Gastrocnemius medialis (tissue), 4 donors: ENCODE measurements around the gene ZNF341. TPM values are rescaled to one million over a fixed set of nuclear protein-coding genes. Genes with fewer than 3 reads are reported as not detected.

Experiments used
- ATAC-seq, 2 donors: fragments of 150-250 bp; one replicate each; pipeline ENCODE4 v1.9.1; 2016
- DNase-seq, 2 donors: peaks; one replicate each; pipeline ENCODE4 v3.0.0-alpha.2; 2019
- H3K27ac ChIP-seq, 4 donors: fragments of 200-600 bp; sonication (generic); 1 replicate in 1 of 4; 2 replicates in 3 of 4; pipeline ENCODE4 v1.5.1; 2016 to 2018; ENCODE audit warnings: mild to moderate bottlenecking in 2 of 4, moderate library complexity in 1 of 4
- H3K27me3 ChIP-seq, 3 donors: fragments of 200-600 bp; sonication (generic) in 2 of 3; 1 replicate in 1 of 3; 2 replicates in 2 of 3; pipeline versions ENCODE4 v1.5.1 to v1.6.0; 2016 to 2019; ENCODE audit warnings: mild to moderate bottlenecking in 1 of 3, moderate library complexity in 1 of 3
- H3K36me3 ChIP-seq, 2 donors: fragments of 200-600 bp; sonication (generic) in 1 of 2; one replicate each; pipeline ENCODE4 v1.5.1; 2017 to 2018
- H3K4me1 ChIP-seq, 2 donors: fragments of 200-600 bp; sonication (generic) in 1 of 2; one replicate each; pipeline ENCODE4 v1.5.1; 2016 to 2017; ENCODE audit warnings: mild to moderate bottlenecking in 2 of 2
- H3K4me3 ChIP-seq, 4 donors: fragments of 200-600 bp; sonication (generic) in 3 of 4; 1 replicate in 1 of 4; 2 replicates in 3 of 4; pipeline ENCODE4 v1.5.1; 2016 to 2019; ENCODE audit warnings: mild to moderate bottlenecking in 2 of 4
- H3K9me3 ChIP-seq, 3 donors: fragments of 200-600 bp; sonication (generic) in 2 of 3; 1 replicate in 1 of 3; 2 replicates in 2 of 3; pipeline ENCODE4 v1.5.1; 2016 to 2019
- CTCF ChIP-seq, 5 experiments: fragments of 450-650 bp in 3 of 5; fragments of 200-600 bp in 2 of 5; sonication (generic) in 2 of 5; IDR thresholded peaks in 4 of 5; conservative IDR thresholded peaks in 1 of 5; 1 replicate in 4 of 5; 2 replicates in 1 of 5; pipeline ENCODE4 v1.5.1; 2016 to 2019; ENCODE audit warnings: antibody characterized with exemption in 5 of 5, mild to moderate bottlenecking in 3 of 5, moderate library complexity in 3 of 5
- POLR2A ChIP-seq, 2 donors: fragments of 450-650 bp; IDR thresholded peaks; one replicate each; pipeline ENCODE4 v1.6.1; 2017; ENCODE audit warnings: antibody characterized with exemption in 2 of 2, mild to moderate bottlenecking in 2 of 2, moderate library complexity in 2 of 2
- in situ Hi-C, 4 donors: fragments of 200-750 bp; cut with MboI; loops; one replicate each; pipeline versions ENCODE4 v1.15.0 to v1.8.0; 2017; ENCODE audit warnings: low sequenced_read_pairs in 4 of 4
- intact Hi-C: fragments of 100-400 bp; cut with DNase I; formaldehyde crosslinking; loops from one replicate; pipeline ENCODE4 v1.15.1; 2023; ENCODE audit warnings: low total_unique reads
- total RNA-seq, 4 donors: library from RNA; depleted of rRNA; stranded (reverse); fragments of >200 nt; gene quantifications; one replicate each; pipeline versions ENCODE4 v1.1.0 to v1.2.3, GENCODE V29; 2016

Gene ZNF341
- total RNA-seq, 4 donors from 2014 or later: 1.8 to 4.6 (median 2.6) TPM

GRCh38 chr20:33686984-33687366, 44.8 kb upstream of the ZNF341 start:
- DNase-seq (no peak), ATAC-seq (no peak)
- Histone ChIP-seq H3K27me3 (no peaks in the 10 kb centered on the region), H3K4me1 (peaks cover 5 to 11% of the 10 kb centered on the region in 2 donors), H3K4me3 (peak overlapping the region in 2 of 4 donors; percentile 42 to 52), H3K36me3 (no peaks in the 10 kb centered on the region), H3K27ac (peak overlapping the region in 2 of 4 donors; percentile 52 to 53), H3K9me3 (no peaks in the 10 kb centered on the region)
- intact Hi-C loops (no loop called here), in situ Hi-C loops (no loop called here)
- TF ChIP-seq CTCF (IDR thresholded peaks at IDR 0.05 in 4 of 5, conservative IDR thresholded peaks at IDR 0.05 in 1 of 5) (no peak), POLR2A (IDR thresholded peaks at IDR 0.05) (no peak)

- TF ChIP-seq CTCF (IDR thresholded peaks at IDR 0.05 in 4 of 5, conservative IDR thresholded peaks at IDR 0.05 in 1 of 5) (no peak), POLR2A (IDR thresholded peaks at IDR 0.05) (no peak)
- DNase-seq: no peak
- H3K4me1 ChIP-seq: peaks cover 5 to 11% of the 10 kb centered on the region in 2 donors
- intact Hi-C loops: no loop called here
- no peak overlapping the region for H3K27ac ChIP-seq
- no peak overlapping the region for H3K4me3 ChIP-seq
- no peaks in the 10 kb centered on the region for H3K36me3 ChIP-seq
- H3K27me3 ChIP-seq: no peaks in the 10 kb centered on the region
- in situ Hi-C loops: no loop called here
- H3K9me3 ChIP-seq: no peaks in the 10 kb centered on the region
- ATAC-seq: no peak
These were observed 44.4 kb upstream of the ZNF341 start for GRCh38 chr20:33687370-33687915.

- no peak overlapping the region for H3K27ac ChIP-seq
These were observed 43.5 kb upstream of the ZNF341 start for GRCh38 chr20:33687993-33688937.

GRCh38 chr20:33688938-33689424, 42.8 kb upstream of the ZNF341 start:
- Histone ChIP-seq H3K27me3 (no peaks in the 10 kb centered on the region), H3K4me1 (peaks cover 5 to 11% of the 10 kb centered on the region in 2 donors), H3K4me3 (no peak overlapping the region), H3K9me3 (no peaks in the 10 kb centered on the region), H3K36me3 (no peaks in the 10 kb centered on the region), H3K27ac (no peak overlapping the region)
- DNase-seq (no peak), ATAC-seq (no peak)
- intact Hi-C loops (no loop called here), in situ Hi-C loops (no loop called here)
- no peak for TF ChIP-seq POLR2A (IDR thresholded peaks at IDR 0.05)
- no peak for TF ChIP-seq CTCF (IDR thresholded peaks at IDR 0.05 in 4 of 5, conservative IDR thresholded peaks at IDR 0.05 in 1 of 5)

More at GRCh38 chr20:33687993-33688937, 43.5 kb upstream of the ZNF341 start:
- Histone ChIP-seq H3K4me3 (no peak overlapping the region), H3K4me1 (peaks cover 5 to 11% of the 10 kb centered on the region in 2 donors), H3K27me3 (no peaks in the 10 kb centered on the region), H3K36me3 (no peaks in the 10 kb centered on the region), H3K9me3 (no peaks in the 10 kb centered on the region)
- in situ Hi-C loops (no loop called here), intact Hi-C loops (no loop called here)
- ATAC-seq: no peak
- no peak for TF ChIP-seq POLR2A (IDR thresholded peaks at IDR 0.05)
- no peak for TF ChIP-seq CTCF (IDR thresholded peaks at IDR 0.05 in 4 of 5, conservative IDR thresholded peaks at IDR 0.05 in 1 of 5)
- no peak for DNase-seq
